ENCODE measurements around the gene CBFB.

GRCh38 chr16:67116388-67117311 is 87.7 kb downstream of the CBFB start:
- TF ChIP-seq CTCF (IDR thresholded peaks at IDR 0.05) (no peak), POLR2A (IDR thresholded peaks at IDR 0.05) (no peak), POLR2AphosphoS5 (IDR thresholded peaks at IDR 0.05) (no peak)

Measured in suprapubic skin (tissue), 4 donors.